ENCODE results near the gene CHIC2. TPM values are rescaled to one million over a fixed set of nuclear protein-coding genes. Genes with fewer than 3 reads are reported as not detected.
"Not testable (repeated sequence)": the region's sequence is repeated elsewhere in the genome, so short reads cannot be mapped to it uniquely, and the experiment has no call there.

Gene CHIC2
- total RNA-seq, 2 donors from 2014 or later: 6.9 to 18.9 TPM

DNA sequence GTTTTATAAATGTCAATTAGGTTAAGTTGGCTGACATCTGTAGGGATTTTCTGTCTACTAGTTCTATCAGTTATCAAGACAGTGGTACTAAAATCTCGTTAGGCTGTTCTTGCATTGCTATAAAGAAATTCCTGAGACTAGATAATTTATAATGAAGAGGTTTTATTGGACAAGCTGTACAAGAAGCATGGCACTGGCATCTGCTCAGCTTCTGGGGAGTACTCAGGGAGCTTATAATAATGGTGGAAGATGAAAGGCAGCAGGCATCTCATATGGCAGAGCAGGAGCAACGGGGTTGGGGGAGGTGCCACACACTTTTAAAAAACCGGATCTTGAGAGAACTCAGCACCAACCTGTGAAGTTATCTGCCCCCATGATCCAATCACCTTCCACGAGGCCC, 28.2 kb downstream of the CHIC2 start:
- DNase-seq (no peak), ATAC-seq (no peak)
- no peaks in the 10 kb centered on the region for H3K9me3 ChIP-seq
- H3K4me1 ChIP-seq: peaks cover 2% of the 10 kb centered on the region
- H3K4me3 ChIP-seq: no peak overlapping the region
- 89 to 97% methylated on average over 4 of the region's 4 CpGs for WGBS, 2 donors
- H3K27me3 ChIP-seq: no peaks in the 10 kb centered on the region
- H3K27ac ChIP-seq: no peak overlapping the region
- TF ChIP-seq, protein P1, sequence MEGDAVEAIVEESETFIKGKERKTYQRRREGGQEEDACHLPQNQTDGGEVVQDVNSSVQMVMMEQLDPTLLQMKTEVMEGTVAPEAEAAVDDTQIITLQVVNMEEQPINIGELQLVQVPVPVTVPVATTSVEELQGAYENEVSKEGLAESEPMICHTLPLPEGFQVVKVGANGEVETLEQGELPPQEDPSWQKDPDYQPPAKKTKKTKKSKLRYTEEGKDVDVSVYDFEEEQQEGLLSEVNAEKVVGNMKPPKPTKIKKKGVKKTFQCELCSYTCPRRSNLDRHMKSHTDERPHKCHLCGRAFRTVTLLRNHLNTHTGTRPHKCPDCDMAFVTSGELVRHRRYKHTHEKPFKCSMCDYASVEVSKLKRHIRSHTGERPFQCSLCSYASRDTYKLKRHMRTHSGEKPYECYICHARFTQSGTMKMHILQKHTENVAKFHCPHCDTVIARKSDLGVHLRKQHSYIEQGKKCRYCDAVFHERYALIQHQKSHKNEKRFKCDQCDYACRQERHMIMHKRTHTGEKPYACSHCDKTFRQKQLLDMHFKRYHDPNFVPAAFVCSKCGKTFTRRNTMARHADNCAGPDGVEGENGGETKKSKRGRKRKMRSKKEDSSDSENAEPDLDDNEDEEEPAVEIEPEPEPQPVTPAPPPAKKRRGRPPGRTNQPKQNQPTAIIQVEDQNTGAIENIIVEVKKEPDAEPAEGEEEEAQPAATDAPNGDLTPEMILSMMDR (IDR thresholded peaks at IDR 0.05): no peak
- TF ChIP-seq POLR2A (IDR thresholded peaks at IDR 0.05): no peak
- no peaks in the 10 kb centered on the region for H3K36me3 ChIP-seq (replicated peaks in 1 of 2; ENCODE audit: insufficient read depth in 1 of 2, low read depth in 2 of 2)
- intact Hi-C loops (cut with DNase I): no loop called here

DNA sequence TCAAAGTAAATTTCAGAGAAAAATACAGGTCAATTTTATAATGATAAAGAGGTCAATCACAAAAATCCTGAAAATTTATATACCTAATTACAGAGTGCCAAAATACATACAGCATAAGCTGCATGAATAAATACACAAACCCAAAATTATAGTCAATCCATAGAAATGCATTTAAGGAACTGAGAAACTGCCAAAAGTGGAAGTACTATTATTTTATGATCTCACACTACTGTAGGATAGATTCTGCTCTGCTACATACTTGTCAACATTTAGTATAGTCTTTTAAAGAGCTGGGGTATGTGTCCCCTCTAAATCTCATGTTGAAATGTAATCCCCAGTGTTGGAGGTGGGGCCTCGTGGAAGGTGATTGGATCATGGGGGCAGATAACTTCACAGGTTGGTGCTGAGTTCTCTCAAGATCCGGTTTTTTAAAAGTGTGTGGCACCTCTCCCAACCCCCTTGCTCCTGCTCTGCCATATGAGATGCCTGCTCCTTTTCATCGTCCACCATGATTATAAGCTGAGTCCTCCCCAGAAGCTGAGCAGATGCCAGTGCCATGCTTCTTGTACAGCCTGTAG, 31.8 kb downstream of the CHIC2 start:
- Histone ChIP-seq H3K4me3 (no peak overlapping the region), H3K27ac (no peak overlapping the region), H3K27me3 (no peaks in the 10 kb centered on the region), H3K36me3 (replicated peaks in 1 of 2; ENCODE audit: insufficient read depth in 1 of 2, low read depth in 2 of 2) (no peaks in the 10 kb centered on the region), H3K4me1 (peaks cover 6% of the 10 kb centered on the region), H3K9me3 (no peaks in the 10 kb centered on the region)
- ATAC-seq (no peak), DNase-seq (no peak)
- intact Hi-C loops (cut with DNase I): no loop called here
- WGBS, 2 donors: 89 to 90% methylated on average over 3 of the region's 3 CpGs
- TF ChIP-seq, protein P1 (IDR thresholded peaks at IDR 0.05): no peak
- TF ChIP-seq POLR2A (IDR thresholded peaks at IDR 0.05): no peak

DNA sequence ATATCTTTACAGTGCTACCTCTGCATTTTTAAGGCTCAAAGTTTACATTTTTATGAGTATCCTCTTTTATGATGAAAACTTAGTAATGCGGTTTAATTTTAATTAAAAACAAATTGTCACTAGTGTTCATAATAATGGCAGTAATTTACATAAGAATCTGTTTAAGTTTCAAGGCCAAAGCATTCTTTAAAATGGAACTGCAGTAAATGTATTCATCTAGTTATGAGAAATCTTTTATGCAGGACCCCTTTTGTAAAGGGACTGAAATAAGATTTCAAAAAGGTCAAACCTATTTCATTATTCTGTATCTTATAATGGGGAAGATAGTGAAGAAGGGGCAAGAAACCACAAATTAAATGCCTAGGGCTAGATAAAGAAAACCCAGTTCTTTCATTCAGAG, 37.1 kb downstream of the CHIC2 start:
- Histone ChIP-seq H3K36me3 (replicated peaks in 1 of 2; ENCODE audit: insufficient read depth in 1 of 2, low read depth in 2 of 2) (no peaks in the 10 kb centered on the region), H3K4me1 (peaks cover 6% of the 10 kb centered on the region), H3K27ac (no peak overlapping the region), H3K4me3 (no peak overlapping the region), H3K9me3 (no peaks in the 10 kb centered on the region), H3K27me3 (no peaks in the 10 kb centered on the region)
- ATAC-seq (no peak), DNase-seq (no peak)
- TF ChIP-seq, protein P1 (IDR thresholded peaks at IDR 0.05): no peak
- TF ChIP-seq POLR2A (IDR thresholded peaks at IDR 0.05): no peak
- intact Hi-C loops (cut with DNase I): no loop called here
- WGBS, 2 donors: 97 to 98% methylated on average over 1 of the region's 1 CpG

DNA sequence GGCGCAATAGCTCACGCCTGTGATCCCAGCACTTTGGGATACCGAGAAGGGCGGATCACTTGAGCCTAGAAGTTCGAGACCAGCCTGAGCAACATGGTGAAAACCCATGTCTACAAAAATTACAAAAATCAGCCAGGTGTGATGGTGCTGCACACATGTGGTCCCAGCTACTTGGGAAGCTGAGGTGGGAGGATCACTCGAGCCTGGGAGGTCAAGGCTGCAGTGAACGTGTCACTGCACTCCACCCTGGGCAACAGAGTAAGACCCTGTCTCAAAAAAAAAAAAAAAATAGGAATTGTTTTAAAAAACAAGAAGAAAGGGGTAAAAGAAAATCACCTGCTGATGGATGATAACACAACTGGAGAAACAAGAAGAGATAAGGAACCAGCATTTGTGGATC, 38.8 kb downstream of the CHIC2 start:
- H3K4me3 ChIP-seq: no peak overlapping the region
- ATAC-seq (no peak), DNase-seq (no peak)
- no peaks in the 10 kb centered on the region for H3K36me3 ChIP-seq (replicated peaks in 1 of 2; ENCODE audit: insufficient read depth in 1 of 2, low read depth in 2 of 2)
- 95 to 98% methylated on average over 6 to 7 of the region's 7 CpGs for WGBS, 2 donors
- H3K27ac ChIP-seq: no peak overlapping the region
- H3K27me3 ChIP-seq: no peaks in the 10 kb centered on the region
- no peaks in the 10 kb centered on the region for H3K4me1 ChIP-seq
- TF ChIP-seq, protein P1 (IDR thresholded peaks at IDR 0.05): no peak
- no peak for TF ChIP-seq POLR2A (IDR thresholded peaks at IDR 0.05)
- intact Hi-C loops (cut with DNase I): no loop called here
- no peaks in the 10 kb centered on the region for H3K9me3 ChIP-seq

DNA sequence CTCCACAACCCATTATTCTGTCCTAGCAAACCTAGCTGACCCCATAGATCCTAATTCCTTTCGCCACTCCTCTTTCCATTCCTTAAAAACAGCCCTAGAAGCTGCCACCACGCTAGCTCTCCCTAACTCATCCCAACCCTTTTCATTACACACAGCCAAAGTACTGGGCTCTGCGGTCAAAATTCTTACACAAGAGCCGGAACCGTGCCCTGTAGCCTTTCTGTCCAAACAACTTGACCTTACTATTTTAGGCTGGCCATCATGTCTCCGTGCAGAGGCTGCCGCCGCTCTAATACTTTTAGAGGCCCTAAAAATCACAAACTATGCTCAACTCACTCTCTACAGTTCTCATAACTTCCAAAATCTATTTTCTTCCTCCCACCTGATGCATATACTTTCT, 41.4 kb downstream of the CHIC2 start:
- H3K36me3 ChIP-seq (replicated peaks in 1 of 2; ENCODE audit: insufficient read depth in 1 of 2, low read depth in 2 of 2); H3K27ac ChIP-seq; H3K4me3 ChIP-seq; intact Hi-C loops (cut with DNase I); H3K4me1 ChIP-seq; H3K9me3 ChIP-seq; ATAC-seq; DNase-seq; H3K27me3 ChIP-seq: not testable (repeated sequence)
- WGBS, 2 donors: 95 to 97% methylated on average over 8 of the region's 8 CpGs

Measured in body of pancreas (tissue), 4 donors.